Neural cell (in vitro differentiated cells): Measurements from ENCODE around the gene ACTN1.

Source experiments
- EP300 ChIP-seq: fragments of 450-650 bp; conservative IDR thresholded peaks from 2 replicates; pipeline ENCODE4 v1.6.1; 2014; ENCODE audit warnings: antibody characterized with exemption, mild to moderate bottlenecking, moderate library complexity; ENCODE audit not compliant: poor library complexity, severe bottlenecking
- RAD21 ChIP-seq: fragments of 450-650 bp; conservative IDR thresholded peaks from 2 replicates; pipeline ENCODE4 v1.6.1; 2014; ENCODE audit warnings: antibody characterized with exemption, mild to moderate bottlenecking, moderate library complexity
- SMC3 ChIP-seq: fragments of 450-650 bp; conservative IDR thresholded peaks from 2 replicates; pipeline ENCODE4 v1.6.1; 2014; ENCODE audit warnings: antibody characterized with exemption, mild to moderate bottlenecking, moderate library complexity; ENCODE audit not compliant: poor library complexity

DNA sequence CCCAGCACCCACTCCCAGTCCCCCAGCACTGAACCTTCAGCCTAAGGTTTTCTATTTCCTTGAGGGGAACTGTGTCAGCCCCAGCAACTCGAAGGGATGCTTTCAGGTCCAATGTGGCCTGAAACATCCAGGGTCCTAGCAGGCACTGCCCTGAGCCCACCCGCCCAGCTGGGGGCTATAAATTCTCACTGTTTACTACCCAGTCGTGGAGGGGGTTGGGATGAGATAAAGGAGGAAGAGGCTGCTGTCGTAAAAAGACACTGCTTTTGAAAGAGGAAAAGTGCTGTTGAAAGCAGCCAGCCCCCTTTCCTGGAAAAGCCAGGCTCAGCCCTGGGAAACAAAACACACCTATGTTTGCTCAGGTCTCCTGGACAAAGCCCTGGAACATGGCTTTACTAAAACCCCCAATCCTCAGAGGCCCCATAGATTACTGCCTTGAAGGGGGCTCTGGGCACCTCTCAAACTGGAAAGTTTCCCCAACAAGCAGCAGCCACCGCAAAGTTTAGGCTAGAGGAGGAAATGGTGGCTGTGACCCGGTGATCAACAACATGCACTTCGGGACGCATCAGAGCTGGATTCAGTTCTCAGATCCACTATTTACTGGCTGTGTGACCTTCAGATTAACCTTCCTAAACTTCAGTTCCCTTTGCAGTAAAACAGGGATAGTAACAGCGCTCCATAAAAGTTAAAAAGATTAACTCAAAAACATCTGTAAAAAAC, 51.0 kb downstream of the ACTN1 start:
- TF ChIP-seq RAD21, result no peak
- no peak for TF ChIP-seq SMC3
- TF ChIP-seq EP300, result no peak
